GM21737 (cell line): ENCODE measurements around the gene CLK3.
"Not testable (repeated sequence)": the region's sequence is repeated elsewhere in the genome, so short reads cannot be mapped to it uniquely, and the experiment has no call there.

Experiments
- ATAC-seq: cut with Tn5 transposase; IDR thresholded peaks from one replicate; pipeline ENCODE4 v1.9.1; 2021; ENCODE audit warnings: mild to moderate bottlenecking, moderate library complexity; ENCODE audit not compliant: unreplicated experiment

Gene CLK3

DNA sequence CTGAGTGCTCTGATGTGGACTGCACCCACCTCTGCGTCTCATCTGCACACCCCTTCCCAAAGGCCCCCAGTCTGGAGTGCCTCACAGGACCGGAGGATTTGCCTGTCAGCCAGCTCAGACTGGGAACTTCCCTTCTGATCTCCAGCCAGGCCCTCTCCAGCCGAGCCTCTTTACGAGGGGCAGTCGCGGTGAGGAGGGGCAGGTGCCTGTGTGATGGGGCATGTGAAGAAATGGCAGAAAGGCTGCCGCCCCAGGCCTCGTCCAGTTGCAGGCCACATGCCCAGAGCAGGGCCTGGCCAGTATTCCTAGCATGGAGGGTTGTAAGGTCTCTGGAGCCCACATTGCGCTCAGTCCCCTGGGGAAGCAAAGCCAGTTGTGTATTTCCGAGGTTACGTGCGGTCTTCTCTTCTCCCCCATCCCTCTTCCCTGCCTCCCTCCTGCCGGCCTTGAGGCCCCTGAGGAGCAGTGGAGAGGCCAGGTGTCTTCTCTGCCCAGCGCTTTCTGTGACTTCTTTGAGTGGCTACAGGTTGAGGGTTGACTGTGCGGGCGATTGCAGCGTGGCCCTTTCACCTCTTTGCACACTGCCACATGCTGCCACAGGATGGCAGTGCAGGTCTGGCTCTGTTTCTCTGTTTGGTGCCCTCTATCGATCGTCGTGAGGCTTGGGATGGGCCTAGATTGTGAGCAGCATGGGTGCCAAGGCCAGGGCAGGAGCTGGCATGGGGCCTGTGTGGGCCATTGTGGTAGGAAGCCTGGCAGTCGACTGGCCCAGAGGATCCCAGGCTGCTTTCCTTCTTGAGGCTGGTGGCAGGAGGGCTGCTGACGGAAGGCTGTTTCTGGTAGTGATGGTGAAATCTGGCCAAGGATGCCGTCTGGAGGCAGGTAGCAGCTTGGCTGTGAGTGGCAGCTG is 5.3 kb downstream of the CLK3 start:
- ATAC-seq = no peak

DNA sequence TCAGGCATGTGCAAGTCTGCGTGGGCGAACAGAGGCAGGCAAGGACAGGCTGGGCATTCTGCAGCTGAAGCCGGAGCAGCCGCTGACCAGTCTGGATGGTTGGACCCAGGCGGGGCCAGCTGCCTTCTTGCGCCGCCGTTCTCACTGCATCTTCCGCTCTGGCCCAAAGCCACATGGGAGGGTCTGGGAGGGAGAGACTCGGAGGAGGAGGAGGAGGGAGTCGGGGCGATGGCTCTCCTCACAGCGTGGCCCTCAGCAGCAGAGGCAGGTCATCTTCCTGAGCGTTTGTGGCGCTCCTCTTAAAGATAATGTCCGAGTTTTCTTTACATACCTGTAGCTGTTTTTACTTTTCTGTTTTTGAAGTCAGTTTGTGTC is 5.9 kb downstream of the CLK3 start:
- ATAC-seq = no peak

DNA sequence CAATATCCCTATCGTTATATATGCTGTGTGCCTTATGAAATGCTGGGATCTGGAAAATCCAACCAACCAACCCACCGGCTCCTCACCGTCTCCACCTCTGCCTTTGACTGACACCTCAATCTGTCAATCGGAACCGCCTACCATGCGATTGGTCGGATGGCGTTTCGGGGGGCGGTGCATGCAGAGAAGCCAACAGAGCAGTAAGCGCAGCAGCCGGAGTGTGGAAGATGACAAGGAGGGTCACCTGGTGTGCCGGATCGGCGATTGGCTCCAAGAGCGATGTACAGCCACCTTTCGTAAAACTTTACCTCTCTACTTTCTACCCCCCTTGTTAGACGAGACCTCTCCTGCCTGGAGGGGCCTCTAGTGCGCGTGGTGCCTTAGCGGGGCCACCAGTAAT is 6.3 kb downstream of the CLK3 start:
- ATAC-seq = no peak

DNA sequence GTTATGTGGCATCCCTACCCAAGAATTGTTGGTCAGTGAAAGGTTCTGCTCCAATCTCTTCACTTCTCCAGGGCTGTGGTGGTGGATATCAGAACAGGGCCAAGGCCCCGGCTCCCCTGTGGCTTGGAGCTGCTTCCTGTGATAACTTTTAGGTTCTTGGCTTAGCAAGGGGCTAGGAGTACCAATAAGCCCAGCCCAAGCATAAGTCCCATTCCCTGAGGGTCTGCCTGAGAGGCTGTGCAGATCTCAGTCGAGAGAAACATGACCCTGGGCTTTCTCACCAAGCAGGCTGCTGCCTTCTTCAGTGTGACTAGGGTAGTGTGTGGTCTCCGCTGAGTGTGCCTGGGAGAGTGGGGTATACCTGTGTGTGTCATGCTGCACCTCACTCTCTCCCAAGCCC is 7.1 kb downstream of the CLK3 start:
- no peak for ATAC-seq

DNA sequence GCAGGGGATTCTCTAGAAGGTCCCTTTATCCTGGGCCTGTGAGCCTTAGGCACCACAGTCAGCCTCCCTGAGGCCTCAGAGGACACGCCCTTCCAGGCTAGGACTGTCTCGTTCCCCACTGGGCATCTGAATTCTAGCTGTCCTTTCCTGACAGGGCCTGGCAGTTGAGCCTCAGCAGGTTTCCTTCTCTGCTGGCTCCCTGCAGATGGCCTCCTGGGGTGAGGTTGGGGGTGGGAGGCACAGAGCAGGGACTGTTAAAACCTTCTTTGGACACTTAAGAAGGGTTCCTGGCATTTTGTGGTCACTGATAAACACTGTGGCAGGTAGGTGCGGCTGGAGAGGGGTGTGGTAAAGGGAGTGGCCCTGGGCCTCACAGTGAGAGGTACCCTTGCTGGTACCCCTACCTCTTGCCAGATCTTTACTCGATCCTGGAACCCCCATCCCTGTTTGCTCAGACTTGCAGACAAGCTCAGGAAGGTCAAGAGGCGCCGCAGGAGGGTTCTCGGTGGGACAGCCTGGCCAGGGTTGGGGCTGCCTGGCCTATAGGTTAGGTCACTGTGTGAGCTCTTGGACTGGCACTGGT is 8.5 kb downstream of the CLK3 start:
- no peak for ATAC-seq

DNA sequence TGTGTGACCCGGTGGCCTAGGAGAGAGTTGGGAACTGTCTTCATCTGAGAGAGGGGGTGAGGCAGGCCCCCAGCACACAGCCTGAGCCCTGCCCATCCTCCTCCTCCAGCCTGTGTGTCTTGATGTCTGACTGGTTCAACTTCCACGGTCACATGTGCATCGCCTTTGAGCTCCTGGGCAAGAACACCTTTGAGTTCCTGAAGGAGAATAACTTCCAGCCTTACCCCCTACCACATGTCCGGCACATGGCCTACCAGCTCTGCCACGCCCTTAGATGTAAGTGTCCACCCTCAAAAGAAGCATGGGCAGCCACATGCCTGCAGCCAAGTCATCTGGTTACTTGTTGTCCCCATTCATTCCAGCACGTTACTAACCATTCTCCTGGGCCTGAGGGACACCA is 10.1 kb downstream of the CLK3 start:
- no peak for ATAC-seq

DNA sequence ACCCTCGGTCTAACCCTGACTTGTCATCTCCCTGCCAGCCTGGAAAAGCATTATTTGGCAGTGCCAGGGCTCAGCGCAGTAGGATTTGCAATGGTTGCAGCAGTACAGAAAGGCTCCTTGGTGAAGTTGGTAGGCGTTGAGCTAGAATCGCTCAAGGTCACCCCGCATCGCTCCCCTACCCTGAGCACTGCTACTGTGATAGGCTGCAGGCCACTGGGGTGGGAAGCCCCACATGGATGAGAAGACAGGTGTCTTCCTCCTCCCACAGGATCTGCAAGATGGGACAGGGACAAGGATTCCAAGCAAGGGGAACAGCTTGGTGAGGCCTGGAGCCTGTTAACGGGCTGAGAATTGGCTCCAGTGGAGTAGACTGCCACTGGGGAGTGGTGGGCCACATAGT is 10.7 kb downstream of the CLK3 start:
- no peak for ATAC-seq

DNA sequence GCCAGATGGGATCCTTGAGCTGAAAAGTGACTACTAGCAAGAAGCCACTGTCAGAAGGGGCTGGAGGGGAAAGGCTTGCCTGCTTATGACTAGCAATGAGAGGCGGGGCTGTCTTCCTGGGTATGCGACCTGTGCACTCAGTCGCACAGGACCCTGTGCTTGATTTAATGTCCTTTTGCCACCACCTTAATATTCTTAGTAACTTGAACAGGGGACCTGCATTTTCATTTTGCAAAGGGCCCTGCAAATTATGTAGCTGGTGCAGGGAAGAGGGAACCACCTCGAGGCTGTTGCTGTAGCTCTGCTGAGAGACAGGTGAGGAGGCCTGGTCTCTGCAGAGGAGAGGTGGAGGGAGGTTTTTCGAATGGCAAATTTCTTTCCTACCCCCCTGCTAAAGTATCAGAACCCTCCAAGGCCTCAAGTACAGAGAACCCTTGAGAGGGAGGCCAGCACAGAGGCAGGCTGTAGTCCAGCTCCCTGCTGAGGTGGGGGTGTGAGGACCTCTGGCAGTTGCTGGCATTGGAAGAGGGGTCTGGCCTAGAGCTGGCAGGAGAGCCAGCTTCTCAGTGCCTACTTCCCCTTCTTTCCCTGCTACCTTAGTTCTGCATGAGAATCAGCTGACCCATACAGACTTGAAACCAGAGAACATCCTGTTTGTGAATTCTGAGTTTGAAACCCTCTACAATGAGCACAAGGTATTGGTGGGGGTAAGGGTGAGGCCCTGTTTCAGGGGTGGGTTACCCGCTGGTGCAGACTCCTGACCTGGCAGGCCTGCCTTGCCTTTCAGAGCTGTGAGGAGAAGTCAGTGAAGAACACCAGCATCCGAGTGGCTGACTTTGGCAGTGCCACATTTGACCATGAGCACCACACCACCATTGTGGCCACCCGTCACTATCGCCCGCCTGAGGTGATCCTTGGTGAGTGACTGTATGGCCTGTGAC is 11.4 kb downstream of the CLK3 start:
- no peak for ATAC-seq

DNA sequence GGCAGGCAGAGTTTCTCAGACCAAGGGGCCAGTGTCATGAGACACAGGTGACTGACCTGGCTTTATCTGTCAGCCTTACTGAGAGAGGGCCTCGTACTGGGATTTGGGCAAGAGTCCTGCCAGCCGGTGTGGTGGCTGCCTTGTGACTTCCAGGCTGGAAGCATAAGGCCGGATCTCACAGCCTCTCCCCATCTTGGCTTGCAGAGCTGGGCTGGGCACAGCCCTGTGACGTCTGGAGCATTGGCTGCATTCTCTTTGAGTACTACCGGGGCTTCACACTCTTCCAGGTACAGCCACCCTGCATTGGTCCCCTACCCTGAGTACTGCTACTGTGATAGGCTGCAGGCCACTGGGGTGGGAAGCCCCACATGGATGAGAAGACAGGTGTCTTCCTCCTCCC is 12.1 kb downstream of the CLK3 start:
- ATAC-seq = no peak

DNA sequence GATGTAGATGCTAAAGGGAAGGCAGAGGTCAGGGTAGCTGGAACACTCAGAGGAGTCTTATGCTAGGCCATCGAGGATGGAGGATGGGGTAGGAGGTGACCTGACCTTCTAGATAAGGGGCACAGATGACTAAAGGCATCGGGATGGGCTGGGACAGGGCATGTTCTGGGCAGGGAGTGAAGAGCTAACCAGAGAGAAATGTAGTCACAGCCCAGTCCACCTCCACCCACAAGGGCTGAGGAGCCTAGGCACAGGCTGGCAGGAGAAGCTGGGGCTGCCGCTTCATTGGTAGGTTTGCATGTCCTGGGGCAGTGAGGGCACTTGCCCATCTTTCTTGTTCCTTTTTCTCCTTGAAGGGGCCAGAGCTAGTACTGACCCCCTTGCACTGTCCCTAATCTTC is 12.6 kb downstream of the CLK3 start:
- ATAC-seq = no peak

DNA sequence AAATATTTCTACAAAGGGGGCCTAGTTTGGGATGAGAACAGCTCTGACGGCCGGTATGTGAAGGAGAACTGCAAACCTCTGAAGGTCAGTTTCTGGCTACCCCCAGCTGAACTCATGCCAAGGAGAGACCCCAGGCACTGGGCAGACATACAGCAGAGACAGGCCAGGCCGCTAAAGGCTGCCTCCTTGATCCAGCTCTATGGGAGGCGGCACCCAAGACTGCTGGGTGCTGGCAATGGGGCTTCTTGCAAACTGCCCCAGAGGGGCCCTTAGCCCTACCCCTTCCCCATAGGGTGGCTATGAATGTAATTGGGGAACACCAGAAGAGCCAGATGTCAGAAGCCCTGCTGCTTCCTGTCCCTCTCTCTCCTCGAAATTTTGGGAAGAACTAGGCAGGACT is 13.3 kb downstream of the CLK3 start:
- ATAC-seq = no peak

DNA sequence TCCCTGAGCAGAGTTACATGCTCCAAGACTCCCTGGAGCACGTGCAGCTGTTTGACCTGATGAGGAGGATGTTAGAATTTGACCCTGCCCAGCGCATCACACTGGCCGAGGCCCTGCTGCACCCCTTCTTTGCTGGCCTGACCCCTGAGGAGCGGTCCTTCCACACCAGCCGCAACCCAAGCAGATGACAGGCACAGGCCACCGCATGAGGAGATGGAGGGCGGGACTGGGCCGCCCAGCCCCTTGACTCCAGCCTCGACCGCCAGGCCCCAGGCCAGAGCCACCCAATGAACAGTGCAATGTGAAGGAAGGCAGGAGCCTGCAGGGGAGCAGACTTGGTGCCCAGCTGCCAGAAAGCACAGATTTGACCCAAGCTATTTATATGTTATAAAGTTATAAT is 14.1 kb downstream of the CLK3 start:
- not testable (repeated sequence) for ATAC-seq

DNA sequence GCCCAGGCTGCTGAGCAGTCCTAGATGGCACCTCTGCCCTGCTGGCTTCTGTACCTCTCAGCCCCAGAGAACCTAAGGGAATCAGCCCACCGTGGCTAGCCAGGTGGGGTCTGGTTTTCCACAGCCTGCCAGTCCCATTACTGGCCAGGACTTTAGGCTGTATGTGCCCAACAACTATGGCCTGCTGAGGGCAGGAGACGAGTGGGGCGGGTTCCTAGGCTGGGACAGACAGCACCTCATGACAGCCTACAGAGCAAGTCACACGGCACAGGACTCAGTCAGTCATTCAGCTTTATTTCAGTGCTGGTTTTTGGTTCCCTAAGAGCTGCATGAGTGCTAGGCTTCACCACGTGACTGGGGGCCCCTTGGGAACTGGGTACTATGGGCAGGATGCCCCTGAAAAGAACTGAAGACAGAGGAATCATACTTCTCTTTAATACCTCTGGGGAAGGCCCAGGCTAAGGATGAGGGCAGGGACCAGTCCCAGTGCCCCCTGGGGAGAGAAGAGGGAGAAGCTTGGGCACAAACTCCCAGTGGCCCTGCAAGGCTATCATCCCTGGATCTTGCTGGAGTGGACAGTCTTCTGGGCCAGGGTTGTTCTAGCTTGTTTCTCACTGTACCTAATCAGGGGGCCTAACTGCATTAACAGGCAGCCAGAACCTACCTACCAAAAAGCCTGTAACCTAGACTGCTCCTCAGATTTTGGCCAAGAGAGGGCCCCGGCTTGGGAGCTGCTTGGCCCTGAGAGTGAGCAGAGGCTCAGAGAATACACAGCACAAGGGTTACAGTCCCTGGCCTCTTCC is 14.8 kb downstream of the CLK3 start:
- ATAC-seq = no peak

DNA sequence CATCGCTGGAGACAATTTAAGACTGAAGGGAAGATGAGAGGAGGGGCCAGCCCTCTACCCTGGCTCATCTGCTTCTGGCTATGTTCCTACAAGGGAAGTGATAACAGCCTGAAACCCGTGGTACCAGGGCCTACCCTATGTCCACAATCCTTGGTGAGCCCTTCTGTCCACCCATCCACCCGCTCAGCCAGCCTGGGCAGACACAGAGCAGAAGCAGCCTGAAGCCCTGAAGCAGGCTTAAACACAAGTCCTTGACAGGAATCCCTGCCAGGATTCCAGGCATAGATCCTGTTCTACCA is 15.4 kb downstream of the CLK3 start:
- no peak for ATAC-seq

DNA sequence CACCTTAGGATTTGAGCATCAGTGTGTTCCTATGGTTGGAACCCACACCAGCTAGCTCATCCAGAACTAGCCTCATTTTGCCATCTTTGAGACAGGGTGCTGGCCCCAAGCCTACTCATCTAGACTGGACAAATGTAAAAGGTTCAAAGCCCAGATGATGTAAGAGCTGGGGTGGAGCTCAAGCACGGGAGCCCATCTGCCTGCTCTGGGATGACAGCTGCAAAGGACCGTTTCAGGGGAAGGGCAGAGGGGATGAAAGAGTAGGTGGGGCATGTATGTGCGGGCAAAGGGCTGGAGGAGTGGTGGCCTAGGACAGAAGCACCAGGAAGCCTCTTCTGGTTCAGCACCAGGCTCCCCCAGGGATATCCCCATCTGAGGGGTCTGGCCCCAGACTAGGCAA is 15.8 kb downstream of the CLK3 start:
- ATAC-seq = no peak

DNA sequence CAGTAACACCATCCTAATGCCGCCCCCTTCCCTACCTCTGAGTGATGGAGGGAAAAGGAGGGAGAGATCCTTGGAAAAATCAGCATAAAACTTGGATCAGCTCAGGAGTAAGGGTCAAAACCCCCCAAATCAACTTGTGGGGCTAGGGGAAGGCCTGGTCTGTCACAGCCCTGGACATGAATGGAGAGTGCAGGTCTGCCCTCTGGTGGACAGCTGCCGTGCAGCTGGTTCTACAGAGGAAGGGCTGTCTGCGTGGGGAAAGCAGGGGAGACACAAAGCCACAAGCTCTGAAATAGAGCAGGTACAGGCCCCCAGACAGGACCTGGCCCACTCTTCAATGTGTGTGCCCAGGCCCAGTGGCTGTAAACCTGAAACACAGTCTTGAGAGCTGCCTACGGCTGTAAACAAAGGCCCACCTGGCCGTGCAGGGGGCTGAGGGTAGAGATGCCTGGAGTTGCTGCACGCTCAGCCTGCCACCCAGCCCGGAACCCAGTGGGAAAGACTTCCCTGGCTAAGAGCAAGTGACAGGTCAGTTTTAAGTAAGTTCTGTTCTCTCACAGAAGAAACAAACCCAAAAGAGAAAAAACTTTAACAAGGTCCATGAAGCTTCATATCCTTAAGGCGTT is 16.4 kb downstream of the CLK3 start:
- ATAC-seq = no peak

DNA sequence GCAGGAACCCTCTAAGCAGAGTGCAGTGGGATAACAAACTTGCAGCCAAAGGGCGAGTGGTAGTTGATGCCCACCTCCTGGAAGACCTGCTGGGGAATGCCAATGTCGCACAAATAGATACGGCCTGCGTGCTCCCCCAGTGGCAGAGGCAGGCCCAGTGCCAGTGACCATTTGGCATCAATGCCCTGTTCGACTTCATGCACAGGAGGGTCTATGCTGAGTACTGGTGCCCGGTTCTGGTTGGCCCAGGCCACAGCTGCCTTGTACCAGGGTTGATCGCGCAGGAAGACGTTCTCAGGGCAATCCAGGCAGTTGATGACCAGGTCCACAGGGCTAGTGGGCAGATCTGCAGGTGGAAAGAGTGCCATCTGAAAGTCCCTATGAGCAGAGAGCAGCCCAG is 17.0 kb downstream of the CLK3 start:
- ATAC-seq = no peak

DNA sequence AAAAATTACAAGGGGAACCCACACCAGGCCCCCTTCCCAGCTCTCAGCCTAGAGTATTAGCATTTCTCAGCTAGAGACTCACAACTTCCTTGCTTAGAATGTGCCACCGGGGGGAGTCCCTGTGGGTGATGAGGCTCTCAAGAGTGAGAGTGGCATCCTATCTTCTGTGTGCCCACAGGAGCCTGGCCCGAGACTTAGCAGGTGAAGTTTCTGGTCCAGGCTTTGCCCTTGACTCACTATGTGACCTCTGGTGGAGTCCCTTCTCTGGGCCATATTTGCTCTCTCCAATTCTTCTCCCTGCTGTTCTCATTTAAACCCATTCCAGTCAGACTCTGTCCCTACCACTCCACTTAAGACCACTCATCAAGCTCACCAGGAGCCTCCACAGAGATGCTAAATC is 18.1 kb downstream of the CLK3 start:
- no peak for ATAC-seq

DNA sequence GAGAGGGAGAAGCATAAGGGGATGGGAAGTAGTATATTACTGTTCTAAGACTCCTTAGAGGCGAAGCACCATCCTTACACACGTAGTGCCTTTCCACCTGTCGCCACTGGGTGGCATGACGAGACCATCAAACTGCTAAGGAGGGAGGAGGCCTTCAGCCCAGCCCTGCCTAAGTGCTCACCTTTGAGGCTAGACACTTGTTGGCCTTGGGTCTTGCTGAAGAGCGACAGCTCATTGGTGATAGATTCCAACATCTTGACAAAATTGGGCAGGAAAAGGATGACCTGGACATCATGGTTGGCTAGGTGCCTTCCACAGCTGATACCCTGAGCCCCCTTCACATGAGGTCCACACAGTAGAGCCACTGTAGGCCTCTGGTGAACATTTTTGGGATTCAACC is 19.6 kb downstream of the CLK3 start:
- no peak for ATAC-seq

DNA sequence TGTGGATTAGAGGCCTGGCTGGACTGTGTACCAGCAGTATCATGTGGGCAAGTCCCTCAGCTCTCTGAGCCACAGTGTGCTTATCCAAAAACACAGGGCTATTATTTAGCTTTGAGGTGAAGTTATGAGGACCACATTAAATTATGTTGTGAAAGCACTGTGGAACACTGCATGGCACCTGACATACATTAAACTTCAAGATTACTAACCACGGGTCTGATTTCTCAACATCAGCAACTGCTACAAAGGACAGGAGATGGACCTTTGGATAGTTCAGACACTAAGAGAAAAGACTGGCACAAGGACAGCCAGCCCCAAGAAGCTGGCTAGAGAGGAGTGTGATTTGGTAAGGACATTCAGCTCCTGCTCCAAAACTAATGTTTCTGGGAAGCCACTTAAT is 21.3 kb downstream of the CLK3 start:
- ATAC-seq = no peak

DNA sequence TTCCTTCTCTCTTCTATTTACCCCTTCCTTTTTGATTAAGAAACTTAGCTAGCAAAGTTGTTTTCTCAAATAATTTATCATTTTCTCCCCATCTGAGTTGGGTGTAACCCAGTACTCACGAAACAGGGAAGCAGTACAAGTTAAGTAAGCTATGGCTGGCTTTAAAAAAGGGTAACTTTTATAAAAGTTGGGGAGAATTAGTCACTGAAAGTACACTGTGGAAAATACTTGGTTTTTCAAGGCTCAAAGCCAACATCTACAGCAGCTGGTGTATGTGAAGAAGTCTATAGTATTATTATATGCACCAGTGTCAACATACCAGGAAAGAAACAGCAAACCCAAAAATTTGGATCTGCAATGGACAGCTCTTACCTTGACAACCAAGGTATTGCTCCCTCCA is 25.5 kb downstream of the CLK3 start:
- no peak for ATAC-seq
